Fibroblast of villous mesenchyme (primary cell): ENCODE data around the gene KSR2. TPM values are rescaled to one million over a fixed set of nuclear protein-coding genes. Genes with fewer than 3 reads are reported as not detected.
"Not testable (repeated sequence)": the region's sequence is repeated elsewhere in the genome, so short reads cannot be mapped to it uniquely, and the experiment has no call there.

Source experiments
- DNase-seq: peaks from one replicate; pipeline ENCODE4 v3.0.0-alpha.2; 2010; ENCODE audit warnings: low read depth
- H3K4me3 ChIP-seq: 2 replicates; pipeline ENCODE4 v1.5.1; 2011; ENCODE audit warnings: low read depth, mild to moderate bottlenecking, low read length
- total RNA-seq: library from RNA; depleted of rRNA; stranded (reverse); fragments of >200 nt; gene quantifications from 2 replicates; pipeline ENCODE4 v1.2.3, GENCODE V29; 2012
- TF ChIP-seq, protein P1 (sequence below): IDR thresholded peaks from 2 replicates; pipeline ENCODE4 v1.5.1; 2012; ENCODE audit warnings: low read depth, mild to moderate bottlenecking, low read length; ENCODE audit not compliant: insufficient read depth

Gene KSR2
- total RNA-seq, 1 donor, result not detected

DNA sequence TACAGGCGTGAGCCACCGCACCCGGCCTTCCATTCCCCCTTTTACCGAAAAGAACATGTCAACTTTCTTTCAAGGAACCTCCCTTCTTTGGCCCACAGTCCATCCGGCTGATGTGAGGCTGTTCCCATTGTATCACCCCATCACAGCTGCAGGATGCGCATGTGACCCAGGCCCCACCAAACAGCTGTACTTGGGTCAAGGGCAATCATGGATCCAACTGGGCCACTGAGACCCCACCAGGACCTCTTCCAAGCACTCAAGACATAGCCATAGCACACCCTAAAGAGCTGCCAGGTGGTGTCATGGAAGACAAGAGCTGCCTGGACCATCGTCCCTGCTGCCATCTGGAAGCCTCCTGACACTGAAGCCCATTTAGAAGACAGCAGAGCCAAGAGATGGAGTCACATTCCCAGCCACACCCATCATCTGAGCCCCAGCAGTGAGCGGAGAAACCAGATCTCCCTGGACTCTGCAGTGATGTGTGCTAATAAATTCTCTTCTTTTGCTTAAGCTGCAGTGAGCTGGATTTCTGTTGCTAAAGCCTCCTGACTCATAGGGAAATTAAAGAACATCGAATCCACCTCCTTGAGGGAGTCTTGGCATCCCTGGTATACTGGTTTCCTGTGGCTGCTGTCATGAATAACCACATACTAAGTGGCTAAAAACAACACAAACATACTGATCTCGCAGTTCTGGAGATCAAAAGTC, 105.6 kb downstream of the KSR2 start:
- TF ChIP-seq, protein P1, sequence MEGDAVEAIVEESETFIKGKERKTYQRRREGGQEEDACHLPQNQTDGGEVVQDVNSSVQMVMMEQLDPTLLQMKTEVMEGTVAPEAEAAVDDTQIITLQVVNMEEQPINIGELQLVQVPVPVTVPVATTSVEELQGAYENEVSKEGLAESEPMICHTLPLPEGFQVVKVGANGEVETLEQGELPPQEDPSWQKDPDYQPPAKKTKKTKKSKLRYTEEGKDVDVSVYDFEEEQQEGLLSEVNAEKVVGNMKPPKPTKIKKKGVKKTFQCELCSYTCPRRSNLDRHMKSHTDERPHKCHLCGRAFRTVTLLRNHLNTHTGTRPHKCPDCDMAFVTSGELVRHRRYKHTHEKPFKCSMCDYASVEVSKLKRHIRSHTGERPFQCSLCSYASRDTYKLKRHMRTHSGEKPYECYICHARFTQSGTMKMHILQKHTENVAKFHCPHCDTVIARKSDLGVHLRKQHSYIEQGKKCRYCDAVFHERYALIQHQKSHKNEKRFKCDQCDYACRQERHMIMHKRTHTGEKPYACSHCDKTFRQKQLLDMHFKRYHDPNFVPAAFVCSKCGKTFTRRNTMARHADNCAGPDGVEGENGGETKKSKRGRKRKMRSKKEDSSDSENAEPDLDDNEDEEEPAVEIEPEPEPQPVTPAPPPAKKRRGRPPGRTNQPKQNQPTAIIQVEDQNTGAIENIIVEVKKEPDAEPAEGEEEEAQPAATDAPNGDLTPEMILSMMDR, result no peak
- no peak for DNase-seq
- H3K4me3 ChIP-seq, result no peak overlapping the region

DNA sequence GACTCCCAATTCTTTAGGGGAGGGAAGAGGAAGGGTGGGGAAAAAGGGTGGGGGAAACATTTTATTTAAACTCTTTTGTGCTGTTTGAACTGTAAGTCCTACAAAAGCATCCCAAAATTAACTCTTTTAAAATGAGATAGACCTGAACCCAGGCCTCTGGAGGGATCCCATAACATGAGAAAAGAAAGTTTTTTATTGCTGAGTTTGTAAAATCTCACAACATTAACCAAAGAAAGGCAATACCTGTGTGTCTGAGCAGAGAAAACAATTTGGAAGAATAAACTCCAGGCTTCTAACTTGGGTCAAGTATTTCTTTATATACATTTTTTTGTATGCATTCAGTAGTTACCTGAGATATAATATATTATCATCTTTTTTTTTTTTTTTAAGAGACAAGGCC, 107.1 kb downstream of the KSR2 start:
- no peak for DNase-seq
- no peak overlapping the region for H3K4me3 ChIP-seq
- TF ChIP-seq, protein P1, result no peak

DNA sequence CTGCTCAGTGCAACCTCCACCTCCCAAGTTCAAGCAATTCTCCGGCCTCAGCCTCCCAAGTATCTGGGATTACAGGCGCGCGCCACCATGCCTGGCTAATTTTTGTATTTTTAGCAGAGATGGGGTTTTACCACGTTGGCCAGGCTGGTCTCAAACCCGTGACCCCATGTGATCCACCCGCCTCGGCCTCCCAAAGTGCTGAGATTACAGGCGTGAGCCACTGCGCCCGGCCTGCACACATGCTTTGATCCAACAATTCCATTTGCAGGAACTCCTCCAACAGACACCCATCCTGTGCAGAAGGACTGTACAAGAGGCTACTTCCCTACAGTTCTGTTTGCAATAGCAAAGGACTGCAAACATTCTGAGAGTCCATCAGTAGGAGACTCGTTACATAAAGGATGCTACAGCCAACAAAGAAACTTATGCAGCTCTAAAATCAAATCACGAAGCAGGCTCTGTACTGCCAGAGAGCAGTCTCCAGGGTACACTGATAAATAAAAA, 108.0 kb downstream of the KSR2 start:
- H3K4me3 ChIP-seq, DNase-seq: not testable (repeated sequence)

DNA sequence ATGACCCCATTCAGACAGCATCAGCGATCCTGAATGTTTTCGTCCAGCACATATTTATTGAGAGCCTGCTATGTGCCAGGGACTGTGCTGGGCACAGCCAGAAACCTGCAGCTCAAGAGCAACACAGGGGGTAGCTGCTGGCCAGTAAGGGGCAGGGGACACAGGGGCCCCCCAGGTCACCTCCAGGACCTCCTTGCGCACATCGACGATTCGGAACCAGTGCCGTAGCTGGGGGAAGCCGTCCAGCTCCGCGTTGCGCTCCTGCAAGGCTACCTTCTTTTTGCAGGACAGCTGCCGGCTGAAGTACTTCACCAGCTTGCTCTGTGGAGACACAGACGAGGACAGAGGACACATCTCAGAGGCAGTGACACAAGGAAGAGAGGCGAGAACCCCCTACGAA, 108.7 kb downstream of the KSR2 start:
- TF ChIP-seq, protein P1, result no peak
- H3K4me3 ChIP-seq, result no peak overlapping the region
- no peak for DNase-seq

DNA sequence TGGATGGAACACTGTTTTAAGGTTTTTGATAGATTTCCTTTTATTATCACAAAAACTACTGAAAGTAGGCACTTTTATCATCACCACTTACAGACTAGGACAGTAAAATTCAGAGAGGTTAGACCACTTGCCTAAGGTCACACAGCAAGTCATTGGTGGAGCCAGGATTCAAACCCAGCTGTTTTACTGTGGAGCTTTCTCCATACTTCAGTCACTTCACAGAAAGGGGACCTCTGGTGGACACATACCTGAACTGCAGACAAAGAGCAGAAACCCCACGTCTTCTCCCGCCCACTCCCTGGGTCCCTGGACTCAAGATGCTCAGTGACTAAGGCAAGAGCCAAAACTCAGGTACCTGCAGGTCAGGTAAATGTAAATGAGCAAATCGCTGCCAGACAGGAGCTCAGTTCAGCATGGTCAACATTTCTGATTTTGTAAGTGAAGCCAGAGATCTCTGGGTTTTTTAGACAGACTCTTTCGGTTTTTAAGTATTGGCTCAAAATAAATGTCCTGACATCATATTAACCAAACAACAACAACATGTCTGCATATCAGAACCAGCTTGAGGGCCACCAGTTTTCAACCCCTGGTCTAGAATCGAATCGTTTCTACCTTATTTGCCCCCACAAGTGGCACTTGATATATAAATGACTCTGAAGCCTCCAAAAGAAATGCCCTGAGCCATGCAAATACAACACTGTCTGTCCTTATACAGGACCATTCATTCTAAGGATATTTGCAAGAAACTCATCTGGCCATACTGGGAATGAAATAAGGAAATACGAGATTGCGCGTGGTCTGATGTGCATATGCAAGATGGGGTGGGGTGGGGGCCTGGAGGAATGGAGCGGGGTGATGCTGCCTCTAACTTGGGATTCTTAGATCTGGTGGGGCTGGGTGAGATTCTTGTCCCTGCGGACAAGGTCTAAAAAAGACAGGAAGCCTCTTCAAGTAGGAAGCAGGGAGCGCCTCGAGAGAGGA, 110.9 kb downstream of the KSR2 start:
- peak; percentile 31 for DNase-seq
- TF ChIP-seq, protein P1, result peak; percentile 69
- H3K4me3 ChIP-seq, result no peak overlapping the region

DNA sequence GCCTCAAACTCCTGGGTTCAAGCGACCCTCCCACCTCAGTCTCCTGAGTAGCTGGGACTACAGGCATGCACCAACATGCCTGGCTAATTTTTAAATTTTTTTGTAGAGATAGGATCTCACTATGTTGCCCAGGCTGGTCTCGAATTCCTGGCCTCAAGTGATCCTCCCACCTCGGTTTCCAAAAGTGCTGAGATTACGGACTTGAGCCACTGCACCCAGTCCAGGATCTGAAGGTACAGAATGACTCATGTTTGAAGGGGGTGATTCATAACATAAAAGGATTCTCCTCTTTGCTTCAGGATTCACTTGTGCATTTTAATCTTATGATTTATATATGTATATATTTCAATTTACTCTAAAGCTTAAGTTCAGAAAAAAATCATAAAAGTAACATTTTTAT, 111.7 kb downstream of the KSR2 start:
- not testable (repeated sequence) for H3K4me3 ChIP-seq, DNase-seq

DNA sequence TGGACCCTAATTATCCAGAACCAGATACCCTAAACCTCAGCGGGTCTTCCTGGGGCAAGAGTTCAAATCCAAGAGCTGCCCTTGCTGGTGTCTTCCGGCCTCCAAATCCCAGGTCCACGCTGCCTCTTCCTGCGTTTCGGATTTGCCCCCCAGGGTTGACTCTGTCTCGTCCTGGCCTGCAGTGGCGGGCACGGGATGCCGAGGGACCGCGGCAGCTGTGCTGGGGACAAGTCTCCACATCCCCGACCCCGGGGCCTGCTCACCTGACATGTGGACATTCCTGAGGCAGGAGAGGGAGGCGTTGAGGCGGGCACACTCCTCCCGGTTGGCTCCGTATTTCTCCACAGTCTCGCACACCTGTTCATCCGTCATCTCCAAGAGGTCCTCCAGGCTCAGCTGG, 113.6 kb downstream of the KSR2 start:
- DNase-seq, result no peak
- no peak overlapping the region for H3K4me3 ChIP-seq
- TF ChIP-seq, protein P1, result no peak
